ENCODE measurements around the gene FAU.

GRCh38 chr11:65102142-65103095, 19.5 kb downstream of the FAU start:
- no peak for TF ChIP-seq CTCF (IDR thresholded peaks at IDR 0.05)
- TF ChIP-seq POLR2A (IDR thresholded peaks at IDR 0.05), result no peak

Measured in upper lobe of left lung (tissue), 4 donors.